GM12801 (cell line): ENCODE data around the gene SLMAP.

Experiments used
- CTCF ChIP-seq: IDR thresholded peaks from one replicate; pipeline ENCODE4 v1.5.1; 2011; ENCODE audit warnings: control low read depth; ENCODE audit not compliant: insufficient read length; ENCODE audit errors: extremely low read depth

The SLMAP gene

DNA sequence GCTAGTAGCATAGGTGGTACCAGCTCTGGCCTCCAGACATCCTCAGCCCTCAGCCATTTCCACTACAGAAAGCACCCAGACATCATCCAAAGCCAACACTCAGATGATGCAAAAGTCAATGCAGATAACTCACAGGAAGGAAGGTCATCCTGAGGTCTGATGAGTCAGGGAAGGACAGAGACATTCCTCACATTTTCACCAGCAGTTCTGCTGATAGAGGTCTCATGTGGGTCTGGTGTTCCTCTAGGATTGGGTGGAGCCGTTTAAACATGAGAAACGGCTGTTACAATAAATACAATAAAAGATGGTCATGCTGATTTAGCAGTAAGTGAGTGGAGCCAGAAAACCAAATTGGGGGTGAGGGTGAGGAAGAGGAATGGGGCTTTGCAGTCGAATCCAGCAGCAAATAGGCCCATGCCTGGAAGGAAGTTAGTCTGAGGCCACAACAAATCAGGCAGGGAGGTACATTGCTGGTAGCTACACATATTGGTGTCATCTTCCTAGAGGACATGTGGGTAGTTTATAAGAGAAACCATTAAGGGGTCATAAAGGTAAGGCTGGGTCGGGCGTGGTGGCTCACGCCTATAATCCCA, 218.8 kb downstream of the SLMAP start:
- TF ChIP-seq CTCF = no peak

- TF ChIP-seq CTCF = no peak
Observed at GRCh38 chr3:57977818-57978235, 221.7 kb downstream of the SLMAP start.

DNA sequence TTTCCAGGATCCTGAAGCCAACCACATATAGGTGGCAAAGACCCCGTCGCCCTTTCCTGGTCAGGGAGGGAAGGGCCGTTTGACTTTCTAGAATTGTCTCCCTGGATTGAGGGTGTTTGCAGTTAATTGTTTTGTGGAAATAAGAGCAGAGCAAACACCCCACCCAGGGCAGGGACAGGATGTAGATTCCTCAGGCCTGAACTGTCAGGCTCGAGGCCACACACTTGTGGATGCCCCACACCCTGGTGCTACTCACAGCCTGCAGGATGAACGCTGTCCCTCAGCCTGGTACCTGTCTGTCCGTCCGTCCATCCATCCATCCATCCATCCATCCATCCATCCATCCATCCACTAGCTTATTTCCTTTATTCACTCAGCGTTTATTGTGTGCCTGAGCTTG, 222.2 kb downstream of the SLMAP start:
- TF ChIP-seq CTCF = no peak
